Activated B cell treated with CpG ODN at 0.5 μM for 24 hours (primary cell): ENCODE data around the gene SLC7A4. TPM values are rescaled to one million over a fixed set of nuclear protein-coding genes. Genes with fewer than 3 reads are reported as not detected.

Source experiments
- ATAC-seq: fragments of 200-7000 bp; cut with Tn5 transposase; one replicate; pipeline ENCODE4 v1.10.0; 2021; ENCODE audit warnings: low read depth, mild to moderate bottlenecking, moderate library complexity
- CTCF ChIA-PET: fragments of 350-600 bp; sonication (Branson Sonifier 250); formaldehyde crosslinking; loops from one replicate; lab custom pipeline; 2021; ENCODE audit warnings: antibody characterized with exemption; lab: Charles Lee
- POLR2A ChIA-PET: fragments of 350-600 bp; sonication (Branson Sonifier 250); formaldehyde crosslinking; loops from one replicate; lab custom pipeline; 2021; ENCODE audit warnings: antibody characterized with exemption; lab: Charles Lee
- DNase-seq: peaks from one replicate; pipeline ENCODE4 v3.0.0; 2022
- H3K27ac Mint-ChIP-seq: one replicate; pipeline ENCODE4 v1.8.0; 2020; ENCODE audit warnings: mixed read lengths
- H3K27me3 Mint-ChIP-seq: one replicate; pipeline ENCODE4 v1.8.0; 2021; ENCODE audit warnings: mixed read lengths
- H3K36me3 Mint-ChIP-seq: one replicate; pipeline ENCODE4 v1.8.0; 2021; ENCODE audit warnings: low read depth, mixed read lengths
- H3K4me1 Mint-ChIP-seq: one replicate; pipeline ENCODE4 v1.8.0; 2021; ENCODE audit warnings: mixed read lengths
- H3K4me3 Mint-ChIP-seq: one replicate; pipeline ENCODE4 v1.8.0; 2020; ENCODE audit warnings: mild to moderate bottlenecking, mixed read lengths
- H3K9me3 Mint-ChIP-seq: one replicate; pipeline ENCODE4 v1.8.0; 2020; ENCODE audit warnings: mixed read lengths
- intact Hi-C: fragments of 100-400 bp; cut with micrococcal nuclease; formaldehyde crosslinking; loops from one replicate; pipeline ENCODE4 v1.15.1; 2024
- total RNA-seq: library from RNA; stranded (reverse); gene quantifications from 2 replicates; pipeline ENCODE4 v1.2.3, GENCODE V29; 2022
- TF ChIP-seq, protein P1 (sequence below): fragments of 200-600 bp; IDR thresholded peaks from one replicate; pipeline ENCODE4 v1.8.0; 2022; ENCODE audit warnings: antibody characterized with exemption, mild to moderate bottlenecking

SLC7A4 gene
- total RNA-seq, 1 donor from 2014 or later, result not detected

DNA sequence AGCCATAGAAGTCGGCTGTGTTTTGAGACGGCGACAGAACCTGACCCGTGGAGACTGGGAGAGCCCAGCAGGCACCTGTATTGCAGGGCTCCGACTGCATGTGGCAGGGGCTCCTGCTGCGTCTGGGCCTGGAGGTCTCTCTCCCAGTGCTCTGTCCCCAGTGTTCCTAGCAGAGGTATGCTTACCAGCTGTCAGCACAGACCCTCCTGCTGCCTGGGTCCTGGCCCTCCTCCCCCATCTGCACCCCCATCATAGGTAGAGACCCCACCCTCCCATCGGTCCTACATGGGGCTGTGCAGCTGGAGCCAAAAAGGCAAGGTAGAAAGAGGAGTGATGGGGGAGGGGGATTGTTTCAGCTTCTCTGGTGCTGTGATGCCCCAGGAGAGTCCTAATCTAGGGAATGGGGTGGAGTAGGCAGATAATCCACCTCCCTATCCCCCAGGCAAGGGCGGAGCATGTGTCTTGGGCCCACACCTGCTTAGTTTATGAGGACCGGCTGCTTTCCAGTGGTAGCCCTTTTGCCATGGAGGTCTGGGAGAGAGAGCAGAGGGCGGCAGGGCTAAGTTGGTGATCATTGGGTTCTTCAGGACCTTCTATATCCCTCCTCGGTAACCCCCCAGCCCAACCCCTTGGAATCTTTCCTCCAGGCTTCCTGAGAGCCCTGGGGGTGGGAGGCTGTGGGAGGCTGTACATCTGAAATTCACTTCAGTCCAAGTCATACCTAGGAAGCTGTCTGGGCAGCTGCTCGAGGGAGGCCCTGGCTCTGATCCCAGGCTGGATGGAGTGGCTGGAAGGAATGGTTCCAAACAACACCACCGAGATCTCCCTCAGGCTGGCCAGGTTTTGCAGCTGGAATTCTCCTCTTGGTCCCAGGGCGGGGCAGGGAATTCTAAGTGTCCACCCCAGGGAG is 5.3 kb downstream of the SLC7A4 start:
- H3K4me3 Mint-ChIP-seq, result no peak overlapping the region
- CTCF ChIA-PET, result no interaction called here
- H3K4me1 Mint-ChIP-seq, result peaks cover 3% of the 10 kb centered on the region
- intact Hi-C loops, result no loop called here
- H3K27ac Mint-ChIP-seq, result no peak overlapping the region
- TF ChIP-seq, protein P1, sequence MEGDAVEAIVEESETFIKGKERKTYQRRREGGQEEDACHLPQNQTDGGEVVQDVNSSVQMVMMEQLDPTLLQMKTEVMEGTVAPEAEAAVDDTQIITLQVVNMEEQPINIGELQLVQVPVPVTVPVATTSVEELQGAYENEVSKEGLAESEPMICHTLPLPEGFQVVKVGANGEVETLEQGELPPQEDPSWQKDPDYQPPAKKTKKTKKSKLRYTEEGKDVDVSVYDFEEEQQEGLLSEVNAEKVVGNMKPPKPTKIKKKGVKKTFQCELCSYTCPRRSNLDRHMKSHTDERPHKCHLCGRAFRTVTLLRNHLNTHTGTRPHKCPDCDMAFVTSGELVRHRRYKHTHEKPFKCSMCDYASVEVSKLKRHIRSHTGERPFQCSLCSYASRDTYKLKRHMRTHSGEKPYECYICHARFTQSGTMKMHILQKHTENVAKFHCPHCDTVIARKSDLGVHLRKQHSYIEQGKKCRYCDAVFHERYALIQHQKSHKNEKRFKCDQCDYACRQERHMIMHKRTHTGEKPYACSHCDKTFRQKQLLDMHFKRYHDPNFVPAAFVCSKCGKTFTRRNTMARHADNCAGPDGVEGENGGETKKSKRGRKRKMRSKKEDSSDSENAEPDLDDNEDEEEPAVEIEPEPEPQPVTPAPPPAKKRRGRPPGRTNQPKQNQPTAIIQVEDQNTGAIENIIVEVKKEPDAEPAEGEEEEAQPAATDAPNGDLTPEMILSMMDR, result no peak
- H3K36me3 Mint-ChIP-seq, result no peaks in the 10 kb centered on the region
- DNase-seq (no peak), ATAC-seq (no peak)
- H3K27me3 Mint-ChIP-seq, result peaks cover 16% of the 10 kb centered on the region
- no peaks in the 10 kb centered on the region for H3K9me3 Mint-ChIP-seq
- POLR2A ChIA-PET, result no interaction called here

DNA sequence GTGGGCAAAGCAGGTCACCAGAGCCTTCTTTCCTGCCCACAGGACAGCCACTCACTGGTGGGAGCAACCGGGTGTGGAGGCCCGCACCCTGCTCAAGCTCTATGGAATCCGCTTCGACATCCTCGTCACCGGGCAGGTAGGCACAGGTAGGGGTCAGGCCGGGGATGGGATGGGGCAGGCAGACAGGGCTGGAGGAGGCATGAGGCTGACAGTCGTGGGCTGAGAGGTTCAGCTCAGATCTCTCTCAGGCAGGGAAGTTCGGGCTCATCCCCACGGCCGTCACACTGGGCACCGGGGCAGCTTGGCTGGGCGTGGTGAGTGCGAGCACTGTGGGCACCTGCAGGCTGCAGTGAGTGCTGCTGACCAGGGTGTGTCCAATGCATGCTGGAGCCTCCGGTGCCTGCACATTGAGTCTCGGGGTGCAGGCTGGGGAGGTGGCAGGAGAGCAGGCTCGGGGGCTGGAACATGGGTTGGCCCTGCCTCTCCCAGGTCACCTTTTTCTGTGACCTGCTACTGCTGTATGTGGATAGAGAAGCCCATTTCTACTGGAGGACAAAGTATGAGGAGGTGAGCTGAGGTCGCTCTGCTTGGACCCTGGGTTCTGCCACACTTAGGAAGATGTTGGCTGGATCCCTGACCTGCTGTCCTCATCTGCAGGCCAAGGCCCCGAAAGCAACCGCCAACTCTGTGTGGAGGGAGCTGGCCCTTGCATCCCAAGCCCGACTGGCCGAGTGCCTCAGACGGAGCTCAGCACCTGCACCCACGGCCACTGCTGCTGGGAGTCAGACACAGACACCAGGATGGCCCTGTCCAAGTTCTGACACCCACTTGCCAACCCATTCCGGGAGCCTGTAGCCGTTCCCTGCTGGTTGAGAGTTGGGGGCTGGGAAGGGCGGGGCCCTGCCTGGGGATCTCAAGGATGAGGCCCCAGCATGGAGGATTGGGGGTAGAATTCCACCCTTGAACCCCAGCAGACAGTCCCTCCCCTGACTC is 6.3 kb downstream of the SLC7A4 start:
- Mint-ChIP-seq H3K36me3 (no peaks in the 10 kb centered on the region), H3K27me3 (peaks cover 14% of the 10 kb centered on the region), H3K9me3 (no peaks in the 10 kb centered on the region), H3K4me1 (peaks cover 3% of the 10 kb centered on the region), H3K27ac (no peak overlapping the region), H3K4me3 (no peak overlapping the region)
- ATAC-seq, result no peak
- CTCF ChIA-PET, result no interaction called here
- POLR2A ChIA-PET, result no interaction called here
- intact Hi-C loops, result no loop called here
- TF ChIP-seq, protein P1, result no peak
- no peak for DNase-seq

DNA sequence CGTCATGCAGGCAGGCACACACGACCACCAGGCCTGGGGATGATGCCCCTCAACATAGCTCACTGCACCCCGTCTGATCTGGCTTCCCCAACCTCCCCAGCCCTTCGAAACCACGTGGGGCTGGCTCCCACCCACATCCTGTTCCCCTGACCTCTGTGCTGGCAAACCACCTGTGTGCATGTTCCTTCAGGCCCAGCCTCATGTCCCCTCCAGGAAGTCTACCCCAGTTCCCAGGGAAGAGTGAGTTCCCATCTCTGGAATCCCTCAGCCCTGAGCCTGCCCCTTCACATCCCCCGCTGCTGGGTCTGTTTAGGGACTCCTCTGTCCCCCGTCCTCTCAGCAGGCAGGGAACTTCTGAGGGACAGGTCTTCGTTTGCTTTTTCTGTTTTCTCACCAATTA is 7.1 kb downstream of the SLC7A4 start:
- Mint-ChIP-seq H3K4me3 (no peak overlapping the region), H3K27me3 (peaks cover 10% of the 10 kb centered on the region), H3K9me3 (no peaks in the 10 kb centered on the region), H3K36me3 (no peaks in the 10 kb centered on the region), H3K27ac (no peak overlapping the region), H3K4me1 (peaks cover 3% of the 10 kb centered on the region)
- intact Hi-C loops, result no loop called here
- ChIA-PET CTCF (no interaction called here), POLR2A (no interaction called here)
- ATAC-seq, result no peak
- TF ChIP-seq, protein P1, result no peak
- DNase-seq, result no peak

DNA sequence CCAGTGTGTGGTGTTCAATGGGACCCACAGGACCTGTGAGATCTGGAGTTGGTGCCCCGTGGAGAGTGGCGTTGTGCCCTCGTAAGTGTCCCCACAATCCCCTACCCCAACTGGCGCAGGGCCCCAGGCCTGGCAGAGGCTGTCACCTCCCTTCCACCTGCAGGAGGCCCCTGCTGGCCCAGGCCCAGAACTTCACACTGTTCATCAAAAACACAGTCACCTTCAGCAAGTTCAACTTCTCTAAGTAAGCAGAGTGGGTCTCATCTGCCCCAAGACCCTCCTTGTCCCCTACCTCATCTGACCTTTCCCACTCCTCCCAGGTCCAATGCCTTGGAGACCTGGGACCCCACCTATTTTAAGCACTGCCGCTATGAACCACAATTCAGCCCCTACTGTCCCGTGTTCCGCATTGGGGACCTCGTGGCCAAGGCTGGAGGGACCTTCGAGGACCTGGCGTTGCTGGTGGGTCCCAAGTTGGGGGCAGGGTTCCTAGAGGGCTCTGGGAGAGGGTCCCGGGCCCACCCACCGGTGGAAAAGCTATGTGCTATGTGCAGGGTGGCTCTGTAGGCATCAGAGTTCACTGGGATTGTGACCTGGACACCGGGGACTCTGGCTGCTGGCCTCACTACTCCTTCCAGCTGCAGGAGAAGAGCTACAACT is 9.3 kb downstream of the SLC7A4 start:
- H3K27me3 Mint-ChIP-seq, result peaks cover 5% of the 10 kb centered on the region
- TF ChIP-seq, protein P1, result no peak
- no peaks in the 10 kb centered on the region for H3K36me3 Mint-ChIP-seq
- no peaks in the 10 kb centered on the region for H3K9me3 Mint-ChIP-seq
- no peak for ATAC-seq
- ChIA-PET POLR2A (no interaction called here), CTCF (no interaction called here)
- no peak overlapping the region for H3K27ac Mint-ChIP-seq
- intact Hi-C loops, result no loop called here
- no peak for DNase-seq
- H3K4me3 Mint-ChIP-seq, result no peak overlapping the region
- peaks cover 3% of the 10 kb centered on the region for H3K4me1 Mint-ChIP-seq
